Glutamatergic neuron (in vitro differentiated cells): ENCODE results near the gene KIF24. TPM values are rescaled to one million over a fixed set of nuclear protein-coding genes. Genes with fewer than 3 reads are reported as not detected.
"Not testable (repeated sequence)": the region's sequence is repeated elsewhere in the genome, so short reads cannot be mapped to it uniquely, and the experiment has no call there.

Source experiments
- DNase-seq: peaks from one replicate; pipeline ENCODE4 v3.0.0; 2022
- H3K27ac Mint-ChIP-seq: one replicate; pipeline ENCODE4 v1.8.0; 2020; ENCODE audit warnings: mild to moderate bottlenecking, mixed read lengths, inconsistent platforms; ENCODE audit not compliant: unreplicated experiment
- H3K27me3 Mint-ChIP-seq: one replicate; pipeline ENCODE4 v1.8.0; 2020; ENCODE audit warnings: mild to moderate bottlenecking, moderate library complexity, mixed read lengths, inconsistent platforms; ENCODE audit not compliant: unreplicated experiment
- H3K36me3 Mint-ChIP-seq: one replicate; pipeline ENCODE4 v1.8.0; 2020; ENCODE audit warnings: mild to moderate bottlenecking, mixed read lengths, inconsistent platforms; ENCODE audit not compliant: unreplicated experiment
- H3K4me1 Mint-ChIP-seq: one replicate; pipeline ENCODE4 v1.8.0; 2020; ENCODE audit warnings: mild to moderate bottlenecking, low read depth, mixed read lengths, inconsistent platforms; ENCODE audit not compliant: unreplicated experiment
- H3K4me3 Mint-ChIP-seq: one replicate; pipeline ENCODE4 v1.8.0; 2020; ENCODE audit warnings: mild to moderate bottlenecking, mixed read lengths, inconsistent platforms; ENCODE audit not compliant: unreplicated experiment
- H3K9me3 Mint-ChIP-seq: one replicate; pipeline ENCODE4 v1.8.0; 2020; ENCODE audit warnings: mild to moderate bottlenecking, moderate library complexity, mixed read lengths, inconsistent platforms; ENCODE audit not compliant: unreplicated experiment
- CTCF ChIP-seq: fragments of 200-600 bp; sonication (generic); IDR thresholded peaks from one replicate; pipeline ENCODE4 v1.5.0; 2021; ENCODE audit not compliant: partially characterized antibody, unreplicated experiment
- total RNA-seq: library from RNA; stranded (reverse); fragmentation: NEBNext Ultra II Directional; extraction: Animal tissue kit (Norgen Biotek cat#: 25700); gene quantifications from one replicate; pipeline ENCODE4 v1.2.1, GENCODE V29; 2021; ENCODE audit not compliant: unreplicated experiment

The KIF24 gene
- total RNA-seq, 1 donor from 2014 or later, result 0.78 TPM

- Mint-ChIP-seq H3K36me3 (peaks cover 26% of the 10 kb centered on the region), H3K4me1 (peaks cover 4% of the 10 kb centered on the region), H3K9me3 (peaks cover 8% of the 10 kb centered on the region), H3K4me3 (no peak overlapping the region), H3K27me3 (peaks cover 2% of the 10 kb centered on the region), H3K27ac (no peak overlapping the region)
- no peak for DNase-seq
- TF ChIP-seq CTCF, result no peak
These were observed 37.3 kb upstream of the KIF24 start for GRCh38 chr9:34366365-34366764.

- no peak for DNase-seq
- Mint-ChIP-seq H3K9me3 (peaks cover 6% of the 10 kb centered on the region), H3K36me3 (peaks cover 21% of the 10 kb centered on the region), H3K4me1 (peaks cover 4% of the 10 kb centered on the region), H3K27me3 (no peaks in the 10 kb centered on the region), H3K27ac (no peak overlapping the region), H3K4me3 (no peak overlapping the region)
- TF ChIP-seq CTCF, result no peak
These were observed 36.2 kb upstream of the KIF24 start for GRCh38 chr9:34365282-34365681.

- TF ChIP-seq CTCF, result no peak
These were observed 34.7 kb upstream of the KIF24 start for GRCh38 chr9:34363619-34364351.

GRCh38 chr9:34362614-34363214 is 33.6 kb upstream of the KIF24 start:
- Mint-ChIP-seq H3K4me3 (no peak overlapping the region), H3K27ac (no peak overlapping the region), H3K27me3 (no peaks in the 10 kb centered on the region), H3K36me3 (peaks cover 11% of the 10 kb centered on the region), H3K4me1 (peaks cover 4% of the 10 kb centered on the region), H3K9me3 (peaks cover 6% of the 10 kb centered on the region)
- DNase-seq, result no peak
- no peak for TF ChIP-seq CTCF

More at GRCh38 chr9:34363619-34364351, 34.7 kb upstream of the KIF24 start:
- peaks cover 12% of the 10 kb centered on the region for H3K36me3 Mint-ChIP-seq
- H3K4me1 Mint-ChIP-seq, result peaks cover 4% of the 10 kb centered on the region
- H3K9me3 Mint-ChIP-seq, result peaks cover 6% of the 10 kb centered on the region
- H3K4me3 Mint-ChIP-seq, result no peak overlapping the region
- DNase-seq, result no peak
- H3K27me3 Mint-ChIP-seq, result no peaks in the 10 kb centered on the region
- H3K27ac Mint-ChIP-seq, result no peak overlapping the region

GRCh38 chr9:34352957-34353356 is 23.9 kb upstream of the KIF24 start:
- not testable (repeated sequence) for H3K4me3 Mint-ChIP-seq, H3K27ac Mint-ChIP-seq, H3K27me3 Mint-ChIP-seq, H3K4me1 Mint-ChIP-seq, DNase-seq, H3K9me3 Mint-ChIP-seq
- H3K36me3 Mint-ChIP-seq, result peaks cover 21% of the 10 kb centered on the region

- peaks cover 14% of the 10 kb centered on the region for H3K36me3 Mint-ChIP-seq
- H3K4me3 Mint-ChIP-seq, H3K27me3 Mint-ChIP-seq, H3K27ac Mint-ChIP-seq, H3K4me1 Mint-ChIP-seq, H3K9me3 Mint-ChIP-seq, DNase-seq: not testable (repeated sequence)
These were observed 23.1 kb upstream of the KIF24 start for GRCh38 chr9:34352122-34352652.
